Daoy (cell line): Measurements from ENCODE around the gene ARMH4. TPM values are rescaled to one million over a fixed set of nuclear protein-coding genes. Genes with fewer than 3 reads are reported as not detected.

Experiments used
- DNase-seq: peaks from one replicate; pipeline ENCODE4 v3.0.0-alpha.2; 2015; ENCODE audit warnings: low read depth
- total RNA-seq: library from RNA; depleted of rRNA; stranded (reverse); fragments of >200 nt; shearing (Covaris generic); gene quantifications from 2 replicates; pipeline ENCODE4 v1.2.3, GENCODE V29; 2014

ARMH4 gene
- total RNA-seq, 1 experiment from 2014 or later, result 3.3 TPM

DNA sequence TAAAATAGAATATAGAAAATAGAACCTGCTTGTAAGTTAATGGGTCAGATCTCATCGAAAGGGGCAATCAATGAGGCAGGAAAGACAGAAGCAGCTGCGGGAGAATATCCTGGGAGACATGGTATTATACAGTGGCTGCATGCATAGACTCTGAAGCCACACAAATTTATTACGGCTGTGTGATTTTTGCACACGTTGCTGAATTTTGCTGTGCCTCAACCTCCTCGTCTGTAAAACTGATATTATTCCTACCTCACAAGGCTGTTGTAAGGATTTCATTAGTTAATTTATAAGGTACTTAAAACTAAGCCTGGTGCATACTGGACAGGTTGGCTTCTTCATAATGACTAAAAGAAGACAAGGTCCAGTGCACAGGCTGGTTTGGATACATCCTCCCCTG is 52.3 kb downstream of the ARMH4 start:
- DNase-seq, result no peak

DNA sequence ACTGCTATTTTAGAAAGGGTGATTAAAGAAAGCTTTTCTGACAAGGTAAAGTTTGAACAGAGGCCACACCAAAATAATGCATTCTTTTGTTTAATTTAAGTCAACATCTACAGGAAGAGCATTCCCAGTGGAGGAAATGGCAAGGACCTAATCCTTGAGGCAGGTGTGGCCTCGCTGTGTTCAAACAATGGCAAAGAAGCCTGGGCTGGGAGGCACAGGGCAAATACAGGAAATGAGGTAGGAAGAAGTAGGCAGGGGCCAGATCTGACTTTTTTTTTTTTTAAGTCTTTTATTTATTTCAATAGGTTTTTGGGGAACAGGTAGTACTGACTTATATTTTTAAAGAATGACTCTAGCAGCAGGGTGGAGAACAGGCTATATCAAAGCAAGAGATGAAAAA is 53.5 kb downstream of the ARMH4 start:
- DNase-seq, result no peak

DNA sequence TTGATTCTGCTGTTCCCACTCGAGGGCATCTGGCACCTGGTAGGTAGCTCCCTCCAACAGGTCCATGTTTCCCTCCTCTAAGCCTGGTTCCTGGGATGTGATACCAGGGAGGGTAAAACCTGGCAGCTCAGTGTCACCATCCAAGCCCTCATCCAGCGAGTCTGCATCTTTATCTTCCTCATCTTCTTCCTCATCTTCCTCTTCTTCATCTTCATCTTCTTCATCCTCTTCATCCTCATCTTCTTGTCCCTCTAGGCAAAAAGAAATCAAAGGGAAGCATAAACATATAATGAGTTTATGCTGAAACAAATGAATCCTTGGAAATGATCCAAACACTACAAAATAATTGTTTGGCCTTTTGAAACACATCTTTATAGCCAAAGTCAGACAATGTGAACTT is 55.3 kb downstream of the ARMH4 start:
- DNase-seq, result no peak

DNA sequence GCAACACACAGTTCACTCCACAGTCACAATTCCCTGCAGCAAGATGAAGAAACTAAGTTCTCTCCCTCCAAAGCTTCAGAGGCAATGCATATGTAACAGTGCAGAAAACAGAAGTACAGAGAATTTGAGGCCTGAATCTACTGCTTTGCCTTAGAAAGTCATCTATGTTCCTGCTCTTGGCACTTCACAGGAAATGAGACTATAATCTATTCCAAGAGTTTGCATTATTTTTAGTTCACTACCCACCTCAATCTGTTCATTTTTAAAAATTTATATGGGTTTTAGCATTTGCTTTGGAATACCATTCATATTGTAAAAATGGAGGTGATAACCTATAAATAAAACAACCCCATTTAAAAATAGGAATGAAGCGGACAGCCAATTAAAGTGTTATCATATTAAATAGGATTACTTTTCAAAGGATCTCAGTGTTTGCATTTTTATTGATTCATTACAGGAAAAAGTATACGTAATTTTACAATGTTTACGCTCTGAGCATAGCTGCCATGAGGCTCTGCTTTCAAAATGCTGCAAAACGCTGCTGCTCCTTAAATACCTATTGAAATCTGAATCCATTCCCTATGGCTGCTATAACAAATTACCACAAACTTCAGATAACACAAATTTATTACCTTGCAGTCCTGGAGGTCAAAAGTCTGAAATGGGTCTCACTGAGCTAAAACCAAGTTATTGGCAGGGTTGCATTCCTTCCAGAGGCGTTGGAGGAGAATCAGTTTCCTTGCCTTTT is 60.0 kb downstream of the ARMH4 start:
- no peak for DNase-seq

DNA sequence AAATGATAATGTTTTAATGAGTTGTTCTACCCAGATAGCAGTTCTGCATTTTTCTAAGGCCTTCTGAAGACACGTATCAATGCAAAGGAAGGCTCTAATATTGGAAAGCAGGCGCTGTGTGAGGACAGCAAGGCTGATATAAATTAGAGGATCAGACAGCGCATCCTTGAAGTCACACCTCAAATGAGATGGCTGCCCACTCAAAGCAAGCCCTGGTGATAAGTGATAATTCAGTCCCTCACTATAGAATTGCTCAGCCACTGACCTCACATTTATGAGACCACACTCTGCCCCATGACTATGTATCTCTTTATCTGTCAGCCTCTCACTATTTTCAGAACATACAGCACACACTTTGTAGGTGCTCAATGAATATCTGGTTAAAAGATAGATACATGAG is 62.4 kb downstream of the ARMH4 start:
- no peak for DNase-seq

DNA sequence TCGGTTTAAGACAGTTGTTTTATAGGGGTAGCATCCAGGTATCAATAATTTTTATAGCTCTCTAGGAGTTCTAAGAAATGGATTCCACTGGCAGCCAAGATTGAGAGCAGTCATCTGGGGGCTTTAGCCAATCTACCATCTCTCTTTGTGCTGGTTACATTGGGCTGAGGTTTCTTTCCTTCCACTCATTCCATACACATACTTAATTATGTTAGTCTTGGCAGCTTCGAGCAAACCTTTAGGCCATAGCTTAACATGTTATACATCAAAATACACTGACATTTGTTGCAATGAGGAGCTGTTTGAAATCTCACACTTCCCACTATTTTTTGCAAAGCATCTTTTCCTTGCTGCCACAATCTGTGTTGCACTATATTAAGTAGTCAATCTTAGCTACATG is 63.1 kb downstream of the ARMH4 start:
- DNase-seq, result no peak

DNA sequence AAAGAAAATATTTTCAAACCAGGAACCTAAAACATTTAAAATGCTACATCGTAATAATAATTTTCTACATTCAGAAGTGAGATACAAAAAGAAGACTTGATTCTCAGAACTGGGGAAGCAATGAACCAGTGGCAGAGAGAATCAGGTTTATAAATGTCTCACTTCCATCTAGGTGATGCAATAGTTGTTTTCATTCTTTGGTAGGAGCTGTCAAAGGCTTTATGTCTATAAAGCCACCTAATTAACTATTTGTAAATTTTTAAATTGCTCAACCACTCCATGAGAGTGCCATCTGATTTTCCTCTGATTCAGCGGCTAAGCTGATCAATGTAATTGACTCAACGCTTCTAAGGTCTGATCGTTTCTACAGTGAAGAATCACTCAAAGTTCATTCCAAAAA is 66.1 kb downstream of the ARMH4 start:
- DNase-seq, result no peak

DNA sequence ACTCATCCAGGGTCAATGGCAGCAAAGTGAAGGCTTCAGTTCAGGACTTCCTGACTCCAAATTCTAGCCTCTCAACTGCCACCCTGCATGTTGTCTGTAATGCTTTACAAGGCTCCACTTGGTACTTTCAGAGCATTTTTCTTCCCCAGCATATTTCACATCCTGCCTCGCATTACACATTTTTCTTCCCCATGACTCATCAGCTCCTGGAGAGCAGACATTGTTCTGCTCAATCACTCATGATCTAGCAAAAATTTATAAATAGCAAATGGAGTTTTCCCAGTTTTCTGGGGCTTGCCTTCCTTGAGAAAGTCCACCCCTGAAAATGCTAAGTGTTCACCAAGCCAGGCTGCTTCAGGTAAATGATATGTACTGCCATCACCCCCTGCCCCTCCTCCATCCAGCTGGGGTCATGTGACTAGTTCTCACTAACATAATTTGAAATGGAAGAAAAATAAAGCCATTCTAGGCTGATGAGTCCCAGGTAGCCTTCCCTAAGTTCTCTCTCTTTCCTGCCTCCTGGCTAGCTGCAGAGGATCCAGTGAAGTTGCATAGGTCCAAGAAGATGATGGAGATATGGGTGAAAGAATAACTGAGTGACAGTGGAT is 69.4 kb downstream of the ARMH4 start:
- DNase-seq, result peak; percentile 88

DNA sequence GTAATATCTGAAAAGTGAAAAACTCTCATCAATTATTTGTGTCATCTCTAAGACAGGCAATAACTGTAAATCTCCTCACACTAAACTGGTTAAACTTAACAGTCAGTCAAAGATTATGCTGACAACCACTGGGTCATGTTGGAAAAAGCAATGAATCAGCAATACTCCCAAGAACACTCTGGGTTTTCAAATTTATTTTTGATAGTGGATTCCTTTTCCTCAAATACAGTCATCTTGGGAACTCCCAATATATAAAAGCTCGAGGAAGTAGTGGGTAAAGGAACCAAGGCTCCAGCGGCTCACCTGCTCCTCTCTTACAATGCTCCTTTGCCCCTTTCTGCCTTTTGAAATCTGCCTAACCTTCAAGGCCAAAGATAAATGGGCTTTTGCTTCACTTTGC is 70.0 kb downstream of the ARMH4 start:
- DNase-seq, result no peak

DNA sequence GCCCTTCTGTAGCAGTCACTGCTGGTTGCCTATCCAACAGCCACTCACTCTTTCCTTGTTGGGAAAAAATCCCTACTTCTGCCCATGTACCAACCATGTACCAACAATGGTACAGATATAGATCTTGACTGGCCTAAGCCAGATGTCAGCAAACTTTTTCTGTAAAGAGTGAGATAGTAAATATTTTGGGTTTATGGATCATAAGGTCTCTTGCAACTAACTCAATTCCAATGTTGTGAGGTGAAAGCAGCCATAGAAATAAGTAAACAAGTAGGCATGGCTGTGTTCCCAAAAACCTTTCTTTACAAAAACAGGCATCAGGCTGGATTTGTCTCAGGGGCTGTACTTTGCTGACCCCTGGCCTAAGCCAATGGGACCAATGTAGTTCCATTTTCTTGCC is 73.5 kb downstream of the ARMH4 start:
- no peak for DNase-seq

DNA sequence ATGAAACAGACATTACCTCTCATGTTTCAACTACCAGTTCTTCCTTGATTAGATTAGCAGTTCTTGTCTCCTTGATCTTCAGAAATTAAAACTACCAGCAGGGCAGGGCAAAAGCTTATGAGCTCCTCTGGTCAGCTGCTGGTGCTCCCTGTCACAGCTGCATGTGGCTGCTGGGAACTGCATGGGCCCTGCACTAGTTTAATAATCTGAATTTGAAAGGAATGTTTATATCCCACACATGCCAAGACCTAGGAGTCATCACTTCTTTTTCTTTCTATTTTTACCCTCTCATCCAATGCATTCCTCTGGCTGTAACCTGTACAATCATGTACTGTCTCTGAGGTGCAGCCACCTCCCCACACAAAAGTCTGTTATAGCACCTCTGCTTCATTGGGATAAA is 73.9 kb downstream of the ARMH4 start:
- peak; percentile 68 for DNase-seq

DNA sequence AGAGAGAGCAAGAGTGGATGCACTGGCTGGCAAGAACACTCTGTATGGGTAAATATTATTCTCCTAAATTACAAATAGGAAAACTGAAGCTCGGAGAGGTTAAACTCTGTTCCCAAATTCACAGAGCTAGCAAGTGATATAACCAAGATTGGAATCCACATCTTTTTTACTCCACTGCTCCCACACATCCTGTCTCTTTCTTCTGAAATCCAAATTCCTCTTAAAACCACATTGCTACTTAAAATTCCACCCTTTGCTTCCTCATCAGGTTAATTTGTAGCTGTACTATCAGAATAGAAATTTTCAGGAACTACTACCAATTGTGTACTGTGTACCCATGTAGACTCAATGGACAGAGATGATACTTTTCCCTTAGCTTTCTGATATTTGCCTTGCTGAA is 74.4 kb downstream of the ARMH4 start:
- no peak for DNase-seq

DNA sequence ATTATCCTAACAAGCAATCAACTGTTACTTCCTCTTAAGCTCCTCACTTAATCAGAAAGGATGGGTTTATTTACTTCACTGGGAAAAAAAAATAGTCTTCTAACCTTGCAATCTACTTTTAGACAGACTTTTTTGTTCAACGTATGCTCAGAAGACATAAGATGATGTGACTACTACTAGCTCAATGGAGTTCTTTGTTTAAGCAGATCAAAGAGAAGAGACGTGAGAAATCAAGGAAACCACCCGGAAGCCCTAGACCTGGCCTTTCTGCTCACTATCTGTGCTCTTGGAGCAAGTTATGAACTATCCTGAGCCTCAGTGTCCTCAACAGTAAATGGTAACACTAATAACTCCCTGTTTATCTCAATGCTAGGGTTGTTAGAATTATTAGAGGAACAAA is 78.5 kb downstream of the ARMH4 start:
- DNase-seq, result no peak

DNA sequence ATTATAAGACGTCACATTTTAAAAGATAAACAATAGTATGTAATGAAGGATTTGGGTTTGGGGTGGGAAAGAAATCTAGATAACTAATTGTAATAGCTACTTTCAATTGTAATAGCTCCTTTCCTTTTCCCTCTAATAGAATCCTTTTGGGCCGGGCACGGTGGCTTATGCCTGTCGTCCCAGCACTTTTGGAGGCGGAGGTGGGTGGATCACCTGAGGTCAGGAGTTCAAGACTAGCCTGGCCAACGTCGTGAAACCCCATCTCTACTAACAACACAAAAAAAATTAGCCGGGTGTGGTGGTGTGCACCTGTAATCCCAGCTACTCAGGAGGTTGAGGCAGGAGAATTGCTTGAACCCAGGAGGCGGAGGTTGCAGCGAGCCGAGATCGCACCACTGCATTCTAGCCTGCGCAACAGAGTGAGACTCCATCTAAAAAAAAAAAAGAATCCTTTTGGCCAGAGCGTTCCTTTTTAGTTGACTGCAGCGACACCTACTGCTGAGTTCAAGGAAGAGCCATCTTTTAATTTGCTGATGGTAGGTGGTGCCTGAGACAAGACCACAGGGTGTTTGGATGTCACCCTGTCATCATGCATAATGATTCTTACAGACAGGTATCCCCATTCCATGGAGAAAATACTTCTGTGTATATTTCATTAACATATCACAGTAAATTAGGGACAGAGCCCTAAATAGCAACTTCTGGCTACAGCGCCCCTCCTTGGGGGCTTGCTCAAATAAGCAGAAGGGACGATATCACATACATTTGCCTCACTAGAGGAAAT is 79.5 kb downstream of the ARMH4 start:
- DNase-seq, result peak; percentile 78

DNA sequence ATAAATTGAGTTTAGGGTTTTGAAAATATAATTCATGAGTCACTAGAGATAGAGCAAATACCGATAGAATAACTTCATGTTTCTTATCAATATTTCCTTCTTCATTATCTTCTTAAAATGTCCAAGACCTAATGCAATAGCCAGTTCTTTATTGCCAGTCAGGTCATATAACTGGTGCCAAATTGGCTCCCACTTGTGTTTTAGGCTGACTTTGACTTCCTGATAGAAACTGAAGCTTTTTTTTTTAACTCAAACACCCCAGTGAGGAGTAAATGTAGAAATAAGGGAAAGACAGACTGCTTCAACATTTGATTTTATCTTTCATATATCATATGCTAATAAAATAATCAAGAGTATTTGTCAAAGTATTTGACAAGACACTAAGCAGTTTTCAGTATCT is 80.7 kb downstream of the ARMH4 start:
- no peak for DNase-seq

DNA sequence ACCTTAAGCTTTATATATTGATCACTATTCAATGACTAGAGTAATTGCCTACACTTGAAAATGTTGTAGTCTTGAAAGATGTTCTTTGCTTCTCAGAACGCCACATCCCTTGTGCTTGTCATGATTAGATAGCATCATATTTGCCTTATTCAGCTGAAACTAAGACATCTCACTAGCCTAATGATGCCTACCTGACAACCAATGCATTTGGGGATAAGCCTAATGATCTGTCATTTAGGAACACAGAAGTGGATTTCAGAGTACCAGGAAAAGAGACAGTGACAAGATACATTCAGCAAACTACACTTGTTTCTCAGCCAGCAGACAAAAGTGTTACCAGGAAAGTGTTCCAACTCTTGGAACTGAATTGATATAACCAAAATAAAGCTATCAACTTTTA is 83.7 kb downstream of the ARMH4 start:
- DNase-seq, result no peak

DNA sequence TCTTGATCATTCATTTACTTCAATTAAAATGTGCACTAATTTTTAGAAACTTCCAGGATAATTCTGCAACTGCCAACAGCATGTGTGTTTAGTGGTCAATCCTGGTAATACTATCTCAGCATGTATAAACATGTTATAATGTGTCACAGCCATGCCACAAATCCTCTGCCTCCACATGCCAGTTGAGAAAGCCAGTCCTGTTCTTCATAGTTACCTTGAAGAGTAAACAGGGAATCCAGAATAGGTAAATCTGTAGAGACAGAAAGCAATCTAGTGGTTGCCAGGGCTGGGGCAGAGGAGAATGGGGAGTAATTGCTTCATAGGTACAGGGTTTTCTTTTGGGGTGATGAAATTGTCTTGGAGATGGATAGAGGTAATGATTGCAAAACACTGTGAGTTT is 85.9 kb downstream of the ARMH4 start:
- DNase-seq, result no peak

DNA sequence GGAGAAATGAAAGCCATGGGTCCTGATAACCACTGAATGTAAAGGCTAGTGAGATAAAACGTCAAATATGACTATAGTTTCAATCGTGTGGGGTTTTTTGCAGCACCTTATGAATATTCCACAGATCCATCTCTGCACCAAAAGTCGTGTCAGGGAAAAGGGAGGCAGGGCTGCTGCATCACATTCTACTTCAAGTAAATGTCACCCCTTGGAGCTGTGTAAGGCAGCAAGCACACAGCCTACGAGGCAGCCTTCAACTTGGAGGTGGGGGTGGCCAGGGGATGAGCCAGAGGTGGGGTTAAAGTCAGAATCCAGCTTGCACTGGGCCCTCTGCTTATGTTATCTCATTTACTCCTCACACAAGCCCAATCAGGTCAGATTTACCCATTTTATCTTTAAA is 90.4 kb downstream of the ARMH4 start:
- no peak for DNase-seq

DNA sequence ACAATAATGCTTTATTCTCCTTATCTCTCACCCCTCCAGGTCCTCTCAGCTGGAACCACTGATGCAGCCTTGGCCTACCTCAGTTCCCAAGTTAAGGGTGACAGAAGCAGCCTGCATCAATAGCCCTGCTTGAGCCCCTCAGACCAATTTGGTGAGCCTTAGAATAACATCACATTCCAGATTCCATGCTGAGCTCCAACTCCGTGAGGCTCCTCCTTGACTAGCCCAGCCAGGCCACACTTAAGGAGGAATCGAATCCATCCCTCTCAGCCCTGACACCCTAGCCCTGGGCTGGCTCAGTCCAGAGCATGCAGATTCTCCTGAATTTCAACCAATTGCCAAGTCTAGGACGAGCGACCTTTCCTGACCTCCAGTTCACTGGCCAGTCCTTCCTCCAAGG is 91.1 kb downstream of the ARMH4 start:
- no peak for DNase-seq

DNA sequence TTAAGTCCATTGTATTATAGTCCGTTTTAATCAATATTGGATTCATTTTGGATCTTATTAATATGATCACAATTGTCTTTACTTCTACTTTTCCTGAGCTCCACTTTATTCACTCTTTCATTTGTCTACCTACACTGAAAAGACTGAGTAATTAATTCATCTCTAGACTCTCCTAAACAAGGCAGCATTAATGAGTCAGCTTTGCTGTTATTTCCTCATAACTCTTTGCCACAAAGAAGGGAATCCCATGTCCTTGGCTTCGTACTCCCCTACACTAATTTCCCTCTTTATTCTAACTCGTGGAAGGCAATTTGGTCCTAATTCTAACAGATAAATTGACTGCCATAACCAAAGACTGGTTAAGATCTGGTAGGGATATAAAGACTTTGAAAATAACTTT is 91.9 kb downstream of the ARMH4 start:
- peak; percentile 15 for DNase-seq

DNA sequence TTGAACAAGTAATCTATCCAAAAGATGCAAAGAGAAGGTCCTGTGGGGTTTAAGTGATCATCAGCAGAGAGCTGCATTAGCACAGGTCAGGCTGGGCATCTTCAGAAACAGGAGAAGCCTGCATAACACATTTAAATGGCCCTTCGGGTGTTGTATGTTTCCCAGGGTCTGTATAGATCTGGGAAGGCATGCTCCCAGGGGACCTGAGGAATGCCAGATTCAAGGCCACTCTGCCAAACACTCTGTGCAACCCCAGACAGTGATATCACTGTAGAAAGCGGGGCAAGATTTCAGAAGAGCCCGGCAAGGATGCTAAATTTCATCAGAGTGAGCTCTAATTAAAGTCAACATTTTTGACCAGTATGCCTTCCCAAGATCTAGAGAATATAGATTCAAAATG is 92.9 kb downstream of the ARMH4 start:
- DNase-seq, result no peak

DNA sequence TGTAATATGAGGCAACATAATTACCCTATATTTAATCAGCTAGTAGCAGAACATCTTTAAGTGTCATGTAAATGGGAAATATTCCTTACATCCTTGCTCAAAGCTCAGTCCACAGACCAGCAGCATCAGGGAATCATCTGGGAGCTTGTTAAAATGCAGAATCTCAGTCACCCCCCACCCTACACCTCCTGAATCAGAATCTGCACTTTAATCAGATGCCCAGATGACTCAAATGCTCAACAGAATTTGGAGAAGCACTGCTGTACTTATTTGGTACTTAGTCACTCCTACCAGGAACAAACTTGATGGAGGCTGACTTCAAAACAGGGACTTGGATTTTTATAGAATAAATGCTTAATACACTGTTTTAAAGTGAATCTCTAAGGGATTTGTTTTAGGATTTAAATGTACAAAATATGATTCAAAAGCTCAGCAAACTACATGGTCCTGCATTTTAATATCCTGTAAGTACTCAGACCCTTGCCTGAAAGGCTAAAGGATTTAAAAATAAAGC is 96.5 kb downstream of the ARMH4 start:
- DNase-seq, result no peak

DNA sequence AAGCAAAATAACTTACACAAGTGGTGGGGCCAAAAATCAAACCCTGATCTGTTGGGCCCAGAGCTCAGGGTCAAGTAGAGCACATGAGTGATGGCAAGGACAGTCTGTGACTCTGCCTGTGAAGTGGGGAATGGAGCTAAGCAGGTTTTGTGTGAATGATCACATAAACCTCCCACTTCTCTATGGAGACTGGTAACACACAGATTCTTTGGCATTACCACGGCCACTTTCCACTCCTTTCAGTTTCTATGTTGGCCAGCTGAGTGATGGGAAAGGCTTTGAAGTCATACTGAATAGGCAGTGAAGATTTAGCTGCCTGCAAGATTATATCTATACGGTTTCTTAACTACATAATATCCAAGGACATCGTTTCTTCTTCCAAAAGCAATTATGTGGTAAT is 97.9 kb downstream of the ARMH4 start:
- no peak for DNase-seq
